T follicular helper cell (primary cell): Measurements from ENCODE around the gene MTFR1L.

Source experiments
- DNase-seq: peaks from one replicate; pipeline ENCODE4 v3.0.0-alpha.2; 2020; ENCODE audit warnings: low read depth

Gene MTFR1L

DNA sequence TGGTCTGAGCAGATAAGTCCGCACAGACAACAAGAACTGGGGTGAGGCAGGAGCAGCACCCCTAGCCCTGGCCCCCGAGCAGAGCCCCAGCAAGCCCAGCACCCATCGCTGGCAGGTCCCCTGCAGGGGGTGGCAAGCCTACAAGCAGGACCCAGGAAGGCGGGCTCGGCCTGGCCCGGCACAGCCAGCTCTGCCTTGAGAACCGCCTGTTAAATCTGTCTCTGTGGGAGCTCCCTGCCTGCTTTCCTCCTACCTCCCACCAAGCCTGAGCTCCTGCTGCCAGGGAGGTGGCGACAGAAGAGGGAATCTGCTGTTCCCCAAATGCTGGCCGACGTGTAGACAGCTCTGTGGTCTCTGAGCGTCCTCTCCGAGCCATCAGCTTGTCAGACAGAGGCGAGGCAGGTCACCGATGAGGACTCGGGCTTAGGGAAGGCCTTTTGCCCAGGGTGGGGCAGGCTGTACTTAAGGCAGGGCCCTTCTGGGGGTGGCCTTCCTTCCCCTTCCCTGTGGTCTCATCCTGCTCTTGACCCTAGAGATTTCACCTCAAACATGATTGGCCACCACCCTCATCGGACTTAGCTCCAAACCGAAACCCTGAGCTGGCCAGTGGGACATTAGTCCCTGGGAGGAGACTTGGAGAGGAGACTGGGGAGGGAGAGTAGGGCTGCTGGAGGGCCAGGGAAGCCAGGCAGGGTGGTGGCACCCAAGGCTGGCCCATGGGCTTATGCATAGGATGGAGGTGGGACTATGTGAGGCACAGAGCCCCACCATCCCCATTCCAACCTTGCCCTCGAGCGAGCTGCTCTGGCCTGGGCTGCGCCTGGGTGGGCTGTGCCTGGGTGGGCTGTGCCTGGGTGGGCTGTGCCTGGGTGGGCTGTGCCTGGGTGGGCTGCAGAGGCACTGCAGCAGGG is 12.0 kb upstream of the MTFR1L start:
- no peak for DNase-seq

DNA sequence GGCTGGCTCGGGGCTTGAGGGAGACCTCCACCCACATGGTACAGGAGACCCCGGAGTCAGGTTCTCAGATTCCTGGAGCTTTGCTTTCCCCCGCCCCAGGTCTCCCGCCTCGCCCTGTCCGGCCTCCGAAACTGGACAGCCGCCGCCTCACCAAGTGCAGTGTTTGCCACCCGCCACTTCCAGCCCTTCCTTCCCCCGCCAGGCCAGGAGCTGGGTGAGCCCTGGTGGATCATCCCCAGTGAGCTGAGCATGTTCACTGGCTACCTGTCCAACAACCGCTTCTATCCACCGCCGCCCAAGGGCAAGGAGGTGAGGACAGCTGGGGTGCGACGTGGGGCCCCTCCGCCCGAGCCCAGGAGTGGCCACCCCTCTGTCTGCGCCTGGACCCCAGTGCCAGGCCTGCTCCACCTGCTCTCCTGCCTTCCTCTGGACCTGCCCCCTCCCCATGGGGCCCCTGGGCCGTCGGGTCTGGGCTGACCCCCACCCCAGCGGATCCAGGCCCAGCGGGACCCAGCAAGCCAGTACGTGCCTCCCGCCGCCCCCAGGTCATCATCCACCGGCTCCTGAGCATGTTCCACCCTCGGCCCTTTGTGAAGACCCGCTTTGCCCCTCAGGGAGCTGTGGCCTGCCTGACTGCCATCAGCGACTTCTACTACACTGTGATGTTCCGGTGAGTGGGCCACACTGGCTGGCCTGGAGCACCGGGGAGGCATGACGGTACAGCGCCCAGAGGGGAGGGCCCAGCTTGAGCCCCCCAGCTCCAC is 11.1 kb upstream of the MTFR1L start:
- DNase-seq = no peak

DNA sequence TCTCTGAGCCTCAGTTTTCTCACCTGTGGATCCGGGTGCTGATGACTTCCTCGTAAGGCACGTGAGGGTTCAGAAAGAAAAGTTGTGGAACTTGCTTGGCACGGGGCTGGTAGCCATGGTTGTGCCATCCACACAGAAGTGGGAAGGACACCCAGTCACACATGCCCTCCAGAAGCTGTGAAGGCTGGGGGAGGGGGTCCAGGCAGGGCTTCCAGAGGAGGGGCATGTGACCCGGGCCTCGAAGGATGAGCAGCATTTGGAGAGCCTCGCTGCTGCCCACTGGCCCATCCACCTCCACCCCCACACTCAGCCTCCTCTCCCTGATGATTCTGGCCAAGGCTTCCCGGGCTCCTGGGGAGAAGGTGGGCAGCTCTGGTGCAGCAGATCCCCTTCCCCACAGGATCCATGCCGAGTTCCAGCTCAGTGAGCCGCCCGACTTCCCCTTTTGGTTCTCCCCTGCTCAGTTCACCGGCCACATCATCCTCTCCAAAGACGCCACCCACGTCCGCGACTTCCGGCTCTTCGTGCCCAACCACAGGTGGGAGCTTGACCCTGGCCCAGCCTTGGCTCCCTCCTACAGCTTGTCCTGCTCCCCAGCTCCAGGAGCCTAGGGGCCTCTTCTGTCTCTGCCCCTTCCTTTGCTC is 10.3 kb upstream of the MTFR1L start:
- no peak for DNase-seq

DNA sequence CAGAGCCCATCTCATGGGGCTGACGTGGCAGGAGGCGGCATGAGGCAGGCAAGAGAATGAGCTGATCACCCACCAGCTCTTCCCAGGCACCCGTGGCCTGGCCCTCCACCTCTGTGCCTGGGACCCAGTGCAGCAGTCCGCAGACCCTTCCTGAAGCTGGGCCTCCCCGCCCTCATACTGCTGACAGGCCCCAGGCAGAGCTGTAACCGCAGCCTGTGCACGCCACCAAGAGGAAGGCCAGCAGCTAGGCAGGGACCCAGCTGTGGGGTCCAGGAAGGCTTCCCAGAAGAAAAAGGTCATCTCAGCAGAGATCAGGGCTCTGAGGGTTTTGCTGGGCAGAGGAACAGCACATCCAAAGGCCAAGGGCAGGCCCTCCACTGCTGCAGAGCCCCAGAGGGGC is 9.8 kb upstream of the MTFR1L start:
- DNase-seq = no peak

DNA sequence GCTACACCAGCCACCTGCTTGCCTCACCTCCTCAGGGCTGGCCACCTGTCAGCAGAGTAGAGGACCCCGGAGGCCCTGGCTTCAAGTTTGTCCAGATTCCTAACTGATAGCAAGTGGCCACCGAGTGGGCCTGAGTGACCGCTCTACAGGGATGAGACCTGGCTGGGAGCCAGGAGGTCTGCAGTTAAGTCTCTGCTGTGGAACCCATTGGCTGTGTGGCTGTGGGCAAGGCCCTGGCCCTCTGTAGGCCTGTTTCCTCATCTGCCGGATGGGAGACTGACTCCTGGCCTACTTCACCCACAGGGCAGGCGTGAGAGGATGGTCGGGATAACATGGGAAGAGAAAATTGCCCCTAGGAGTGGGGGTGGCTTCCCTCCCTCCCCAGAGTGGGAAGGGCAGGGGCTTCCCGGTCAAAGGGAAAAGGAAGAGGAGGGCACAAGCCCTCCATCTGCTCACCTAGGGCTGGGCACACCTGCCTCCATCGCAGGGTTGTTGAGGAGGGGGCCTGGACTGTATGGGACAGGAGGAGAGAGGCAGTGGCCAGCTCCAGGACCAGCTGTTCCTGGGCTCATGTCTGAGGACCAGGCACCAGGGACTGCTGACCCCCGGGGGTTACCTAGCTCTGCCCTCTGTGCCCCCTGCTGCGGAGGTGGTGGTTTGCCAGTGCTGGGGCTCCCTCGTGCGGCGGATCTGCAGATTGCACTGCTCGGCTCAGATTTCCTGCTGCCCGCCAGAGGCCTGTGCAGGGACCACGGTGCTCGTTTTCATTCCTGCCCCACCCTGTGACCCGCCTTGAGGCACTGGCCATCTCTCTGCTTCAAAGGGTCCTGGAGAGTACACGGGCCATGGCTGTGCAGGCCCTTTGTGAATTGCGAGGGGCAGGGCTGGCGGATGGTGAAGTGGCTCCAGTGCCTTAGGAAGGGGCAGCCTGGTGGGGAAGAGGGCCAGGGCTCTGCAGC is 9.1 kb upstream of the MTFR1L start:
- DNase-seq = peak; percentile 62

DNA sequence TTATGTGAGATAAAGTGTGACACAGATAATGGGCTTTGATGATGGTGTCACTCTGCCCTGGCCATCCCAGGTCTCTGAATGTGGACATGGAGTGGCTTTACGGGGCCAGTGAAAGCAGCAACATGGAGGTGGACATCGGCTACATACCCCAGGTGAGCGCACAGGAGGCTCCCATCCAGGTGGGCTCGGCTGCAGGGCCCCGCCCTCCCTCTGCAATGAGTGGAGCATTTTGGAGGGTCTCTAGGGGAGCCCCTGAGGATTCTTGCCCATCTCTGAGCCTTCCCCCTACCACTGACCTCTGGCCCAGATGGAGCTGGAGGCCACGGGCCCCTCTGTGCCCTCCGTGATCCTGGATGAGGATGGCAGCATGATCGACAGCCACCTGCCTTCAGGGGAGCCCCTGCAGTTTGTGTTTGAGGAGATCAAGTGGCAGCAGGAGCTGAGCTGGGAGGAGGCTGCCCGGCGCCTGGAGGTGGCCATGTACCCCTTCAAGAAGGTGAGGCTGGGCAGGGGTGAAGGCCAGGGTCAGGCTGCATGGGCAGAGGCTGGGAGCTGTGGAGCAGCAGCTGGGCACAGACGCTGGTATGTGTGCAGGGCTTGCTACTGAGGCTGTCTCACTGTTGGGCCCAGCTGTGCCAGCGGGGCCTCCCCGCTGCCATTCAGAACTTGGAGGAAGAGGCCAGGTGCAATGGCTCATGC is 8.2 kb upstream of the MTFR1L start:
- DNase-seq = no peak

DNA sequence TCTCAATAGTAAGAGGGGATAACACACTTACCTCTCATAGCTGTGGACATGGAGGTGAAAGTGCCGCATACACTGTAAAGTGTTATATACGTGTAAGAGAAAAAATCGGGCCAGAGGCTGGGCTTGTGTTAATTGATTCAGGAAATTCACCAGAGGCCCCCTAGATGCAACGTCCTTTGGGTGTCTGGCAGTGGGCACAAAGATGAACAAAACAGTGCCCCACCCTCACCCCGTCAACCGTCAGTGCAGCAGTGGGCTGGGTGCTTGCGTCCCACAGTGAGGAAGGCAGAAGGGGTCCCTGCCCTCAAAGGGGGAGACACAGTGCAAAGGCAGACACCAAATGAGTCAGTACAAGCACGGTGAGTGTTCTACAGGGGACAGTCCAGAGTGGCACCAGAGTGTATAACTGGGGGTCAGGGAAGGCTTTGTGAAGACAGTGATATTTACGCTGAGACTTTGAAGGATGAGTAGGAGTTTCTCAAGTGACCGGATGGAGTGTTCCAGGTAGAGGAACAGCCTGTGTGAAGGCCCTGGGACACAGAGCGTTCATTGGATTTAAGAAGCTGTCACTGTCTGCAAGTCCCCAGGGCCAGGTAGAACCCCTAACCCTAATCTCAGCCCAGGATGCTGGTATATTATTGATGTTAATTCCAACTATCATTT is 6.6 kb upstream of the MTFR1L start:
- no peak for DNase-seq

DNA sequence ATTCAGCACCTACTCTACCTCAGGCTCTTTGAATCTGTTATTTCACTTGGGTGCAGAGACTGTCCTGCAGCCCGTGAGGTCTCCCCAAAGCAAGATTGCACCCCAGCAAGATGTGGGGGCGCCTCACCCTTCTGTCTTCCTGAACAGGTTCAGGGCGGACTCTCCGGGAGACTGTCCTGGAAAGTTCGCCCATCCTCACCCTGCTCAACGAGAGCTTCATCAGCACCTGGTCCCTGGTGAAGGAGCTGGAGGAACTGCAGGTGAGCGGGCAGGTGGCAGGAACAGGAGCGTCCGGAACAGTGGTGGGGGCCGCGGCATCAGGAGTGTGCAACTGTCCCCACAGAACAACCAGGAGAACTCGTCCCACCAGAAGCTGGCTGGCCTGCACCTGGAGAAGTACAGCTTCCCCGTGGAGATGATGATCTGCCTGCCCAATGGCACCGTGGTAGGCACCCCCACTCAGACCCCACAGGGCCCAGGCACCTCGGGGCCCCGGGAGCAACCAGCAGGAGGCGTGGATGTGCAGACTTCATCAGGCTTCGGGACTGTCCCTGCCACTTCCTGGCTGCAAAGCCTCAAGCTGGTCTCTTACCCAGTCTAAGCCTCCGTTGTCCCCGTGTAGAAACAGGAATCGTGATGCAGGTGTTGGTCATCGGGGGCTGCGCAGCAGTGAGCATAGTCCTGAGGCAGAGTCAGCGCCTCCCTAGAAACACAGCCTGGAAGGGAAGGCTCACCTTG is 5.9 kb upstream of the MTFR1L start:
- DNase-seq = no peak

DNA sequence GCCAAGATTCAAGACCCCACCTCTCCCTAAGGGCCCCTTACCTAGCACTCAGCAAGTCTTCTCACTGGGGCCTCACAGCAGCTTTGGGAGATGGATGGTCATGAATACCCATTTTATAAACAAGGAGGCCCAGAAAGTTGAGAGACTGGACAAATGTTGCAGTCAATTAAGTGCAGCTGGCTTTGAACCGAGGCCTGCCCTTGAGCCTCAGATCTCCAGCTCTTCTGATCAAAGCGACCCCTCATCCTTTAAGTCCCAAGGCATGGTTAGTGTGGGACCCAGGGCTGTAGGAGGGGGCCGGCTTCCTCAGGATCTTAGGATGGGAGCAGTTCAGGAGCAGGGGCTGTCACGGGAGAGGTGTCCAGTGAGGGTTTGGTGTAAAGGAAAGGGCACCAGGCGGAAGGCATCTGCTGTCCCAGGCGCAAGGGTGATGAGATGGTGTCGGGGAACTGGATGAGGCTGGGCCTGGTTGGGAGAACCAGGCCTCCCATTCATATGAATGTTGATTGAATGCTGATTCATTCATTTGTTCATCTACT is 5.1 kb upstream of the MTFR1L start:
- DNase-seq = no peak

DNA sequence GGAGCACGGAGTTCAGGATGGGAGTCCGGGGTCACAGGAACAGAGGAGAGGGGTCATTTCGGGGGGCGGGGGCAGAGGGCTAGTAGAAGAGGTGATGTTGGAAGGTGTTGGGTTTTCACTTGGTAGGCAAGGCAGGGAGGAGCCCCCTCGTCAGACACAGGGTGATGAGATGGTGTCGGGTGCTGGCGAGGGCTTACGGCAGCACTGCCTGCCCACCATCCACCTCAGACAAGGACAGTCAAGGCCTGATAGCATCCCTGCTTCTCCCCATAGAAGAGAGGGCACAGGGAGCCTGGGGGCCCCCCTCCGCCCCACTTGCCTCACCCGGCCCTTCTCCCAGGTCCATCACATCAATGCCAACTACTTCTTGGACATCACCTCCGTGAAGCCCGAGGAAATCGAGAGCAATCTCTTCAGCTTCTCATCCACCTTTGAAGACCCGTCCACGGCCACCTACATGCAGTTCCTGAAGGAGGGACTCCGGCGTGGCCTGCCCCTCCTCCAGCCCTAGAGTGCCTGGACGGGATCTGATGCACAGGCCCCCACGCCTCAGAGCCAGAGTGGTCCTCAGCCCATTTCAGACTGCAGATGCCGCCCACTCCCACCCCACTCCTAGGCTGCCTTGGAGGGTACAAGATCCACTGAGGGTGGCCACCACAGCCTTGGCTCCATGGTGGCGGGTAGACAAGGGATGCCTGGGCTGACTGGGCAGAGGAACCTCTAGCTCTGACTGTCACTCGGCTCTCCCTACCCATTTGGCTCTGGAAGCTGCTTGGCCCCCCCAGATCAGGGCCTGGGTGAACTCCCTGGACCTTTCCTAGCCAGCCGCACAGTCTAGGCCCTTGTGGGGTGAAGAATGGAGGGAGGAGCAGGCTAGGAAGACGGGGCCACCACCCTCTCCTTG is 4.3 kb upstream of the MTFR1L start:
- no peak for DNase-seq

DNA sequence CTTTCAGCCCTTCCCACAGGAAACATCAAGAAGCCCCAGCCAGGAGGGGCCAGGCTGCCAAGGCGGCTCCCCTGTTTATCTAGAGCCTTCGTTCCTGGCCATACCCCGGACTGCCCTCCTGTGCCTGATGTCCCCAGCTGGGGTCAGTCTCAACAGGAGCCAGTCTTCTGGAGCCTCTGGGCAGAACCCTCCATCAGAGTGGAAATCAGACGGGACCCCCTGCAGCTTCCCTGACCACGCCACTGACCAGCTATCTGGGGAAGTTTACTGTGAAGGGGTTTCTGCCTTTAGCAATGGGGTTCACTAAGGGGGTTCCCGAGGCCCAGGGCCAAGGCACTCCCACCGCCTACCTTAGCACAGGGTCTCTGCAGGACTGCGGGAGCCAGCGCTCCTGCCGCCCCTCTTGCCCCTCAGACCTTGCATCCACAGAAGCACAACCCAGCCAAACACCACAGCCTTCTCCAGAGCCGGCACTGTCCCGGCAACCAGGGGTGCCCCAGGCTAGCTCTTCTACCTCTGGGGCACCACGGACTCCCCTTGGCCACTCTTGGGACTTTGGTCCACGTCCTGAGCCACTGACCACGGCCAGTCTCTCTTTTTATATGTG is 3.5 kb upstream of the MTFR1L start:
- no peak for DNase-seq

DNA sequence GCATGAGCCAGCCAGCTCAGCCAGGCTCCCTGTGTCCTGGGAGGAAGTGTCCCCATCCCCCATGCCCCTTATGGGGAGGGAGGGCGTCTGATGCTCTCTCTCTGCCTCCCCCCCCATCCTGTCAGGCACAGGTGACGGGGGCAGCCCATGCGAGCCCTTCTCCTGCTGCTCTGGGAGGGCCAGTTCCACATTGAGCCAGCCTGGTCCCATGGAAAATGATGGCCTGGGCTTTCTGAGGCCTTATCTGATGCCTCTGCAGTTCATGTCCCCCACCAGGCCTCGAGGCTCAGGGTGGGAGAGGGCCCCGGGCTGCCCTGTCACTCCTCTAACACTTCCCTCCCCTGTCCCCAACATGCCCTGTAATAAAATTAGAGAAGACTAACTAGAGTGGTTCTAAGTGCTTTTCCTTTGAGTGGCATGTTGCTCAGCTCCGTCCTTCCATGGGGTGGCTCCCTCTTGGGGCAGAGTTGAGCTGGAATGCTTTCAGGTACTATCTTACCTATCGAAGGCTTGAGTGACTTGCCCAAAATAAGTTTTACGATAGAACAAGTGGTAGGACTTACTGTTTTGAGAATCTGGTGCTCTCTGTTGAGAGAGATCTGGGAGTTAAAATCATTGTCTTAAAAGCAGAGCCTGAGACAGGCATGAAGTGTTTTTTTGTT is 1.8 kb upstream of the MTFR1L start:
- DNase-seq = no peak

DNA sequence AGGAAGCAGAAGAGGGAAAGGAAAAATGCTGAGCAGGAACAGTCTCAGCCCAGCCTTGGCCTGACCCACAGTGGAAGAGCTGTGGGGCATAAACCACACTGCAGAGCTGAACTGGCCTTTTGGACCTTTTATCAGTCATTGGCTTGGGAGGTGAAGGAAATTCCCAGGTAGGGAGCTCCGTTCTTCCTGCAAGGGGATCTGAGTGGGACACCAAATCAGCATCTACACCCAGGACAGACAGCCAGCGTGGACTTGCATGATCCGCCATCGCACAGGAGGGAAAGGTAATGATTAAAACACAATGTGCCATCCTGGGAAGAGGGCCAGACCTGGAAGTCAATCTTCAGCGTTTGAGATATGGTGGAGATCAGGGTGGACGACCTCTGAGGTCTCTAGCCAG is 1.2 kb upstream of the MTFR1L start:
- DNase-seq = no peak

DNA sequence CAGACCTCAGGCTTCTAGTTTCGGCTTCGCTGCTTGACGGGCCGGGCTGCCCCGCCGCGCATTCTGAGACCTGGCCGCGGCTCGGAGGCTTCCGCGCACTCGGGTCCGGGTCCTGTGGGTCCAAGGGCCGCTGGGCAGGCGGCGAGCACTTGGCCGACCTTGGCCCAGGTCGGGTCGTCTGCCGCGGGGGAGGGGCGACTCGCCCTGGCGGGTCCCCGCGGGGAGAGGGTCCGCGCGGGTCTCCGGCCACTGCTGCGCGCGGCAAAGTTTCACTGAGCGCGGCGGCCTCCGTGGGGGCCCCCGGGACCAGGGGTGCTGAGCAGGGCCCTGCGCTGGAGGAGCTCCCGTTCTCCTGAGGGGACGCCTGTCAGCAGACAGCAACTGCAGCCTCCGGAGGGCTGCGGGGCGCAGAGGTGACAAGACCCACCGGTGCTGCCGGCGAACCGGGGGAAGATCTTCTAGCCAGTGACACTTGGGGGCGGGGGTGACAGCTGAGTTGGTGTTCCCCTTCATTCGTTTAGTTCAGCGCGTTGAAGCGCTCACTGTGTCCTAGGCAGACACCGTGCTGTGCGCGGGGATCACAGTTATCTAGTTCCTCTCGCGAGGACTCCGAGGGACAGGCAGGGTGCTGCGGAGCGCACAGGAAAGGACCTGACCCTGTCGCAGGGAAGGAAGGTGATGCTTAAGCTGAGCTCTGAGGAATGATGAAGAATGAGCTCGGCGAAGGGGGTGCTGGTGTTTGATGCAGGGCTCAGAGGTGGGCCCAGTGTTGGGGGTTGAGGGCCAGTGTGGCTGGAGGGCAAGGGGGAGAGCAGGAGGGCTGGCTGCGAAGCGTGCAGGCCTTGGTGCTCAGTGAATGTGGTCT is 725 bp downstream of the MTFR1L start:
- peak; percentile 58 for DNase-seq

DNA sequence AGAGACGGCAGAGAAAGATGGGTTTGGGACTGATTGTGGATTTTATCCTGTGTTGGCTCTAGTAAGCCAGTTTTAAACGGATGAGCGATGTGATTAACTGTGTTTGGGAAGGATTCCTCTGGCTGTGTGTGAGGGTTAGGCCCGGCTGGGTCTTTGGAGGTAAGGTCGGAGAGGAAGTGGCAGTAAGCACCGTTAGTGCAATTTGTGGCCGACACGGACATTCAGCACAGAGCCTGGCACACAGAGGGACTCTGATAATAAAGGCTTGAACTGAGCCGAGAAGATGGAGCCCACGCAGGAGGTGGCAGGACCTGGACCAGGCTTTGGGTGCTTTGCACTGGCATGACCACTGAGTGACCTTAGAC is 1.3 kb downstream of the MTFR1L start:
- no peak for DNase-seq

DNA sequence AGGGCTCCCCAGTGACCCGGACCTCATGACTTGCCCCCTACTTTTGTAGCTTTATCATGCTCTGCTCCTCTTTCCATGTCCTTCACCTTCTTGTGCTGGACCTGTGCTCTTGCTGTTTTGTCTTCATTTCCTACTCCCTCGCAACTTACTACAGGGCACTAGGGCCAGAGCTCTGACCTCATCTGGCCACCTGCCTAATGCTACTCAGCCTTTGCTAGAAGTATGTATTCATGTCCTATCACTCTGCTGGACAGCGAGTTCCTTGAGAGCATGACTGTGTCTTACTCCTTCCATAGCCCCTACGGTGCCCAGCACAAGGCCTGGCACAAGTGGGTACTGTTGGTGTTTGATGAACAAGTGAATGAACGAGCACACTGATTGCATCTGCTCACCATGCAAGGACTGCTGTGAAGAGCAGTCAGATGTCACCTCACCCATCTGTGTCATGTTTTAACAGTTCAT is 1.9 kb downstream of the MTFR1L start:
- DNase-seq = no peak
